ENCODE results near the gene SERPINA1.

DNA sequence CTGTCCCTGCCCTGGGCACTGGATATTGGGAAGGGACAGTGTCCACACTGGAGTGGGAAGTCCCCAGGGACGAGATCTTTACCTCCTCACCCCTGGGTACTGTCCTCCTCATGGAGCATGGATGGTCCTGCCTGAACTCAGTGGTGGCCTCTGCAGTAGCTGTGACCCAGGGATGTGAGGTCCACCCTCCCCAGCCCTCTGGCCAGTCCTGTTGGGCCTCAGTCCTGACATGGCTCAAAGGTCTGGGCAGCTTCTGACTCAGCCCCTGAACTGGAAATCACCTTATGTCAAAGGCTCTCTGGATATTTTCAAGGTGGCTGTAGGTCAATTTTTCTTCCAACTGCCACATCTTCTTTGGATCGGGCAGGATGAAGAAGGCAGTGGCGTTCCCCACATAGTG lies 24.4 kb downstream of the SERPINA1 start:
- TF ChIP-seq, protein P1, sequence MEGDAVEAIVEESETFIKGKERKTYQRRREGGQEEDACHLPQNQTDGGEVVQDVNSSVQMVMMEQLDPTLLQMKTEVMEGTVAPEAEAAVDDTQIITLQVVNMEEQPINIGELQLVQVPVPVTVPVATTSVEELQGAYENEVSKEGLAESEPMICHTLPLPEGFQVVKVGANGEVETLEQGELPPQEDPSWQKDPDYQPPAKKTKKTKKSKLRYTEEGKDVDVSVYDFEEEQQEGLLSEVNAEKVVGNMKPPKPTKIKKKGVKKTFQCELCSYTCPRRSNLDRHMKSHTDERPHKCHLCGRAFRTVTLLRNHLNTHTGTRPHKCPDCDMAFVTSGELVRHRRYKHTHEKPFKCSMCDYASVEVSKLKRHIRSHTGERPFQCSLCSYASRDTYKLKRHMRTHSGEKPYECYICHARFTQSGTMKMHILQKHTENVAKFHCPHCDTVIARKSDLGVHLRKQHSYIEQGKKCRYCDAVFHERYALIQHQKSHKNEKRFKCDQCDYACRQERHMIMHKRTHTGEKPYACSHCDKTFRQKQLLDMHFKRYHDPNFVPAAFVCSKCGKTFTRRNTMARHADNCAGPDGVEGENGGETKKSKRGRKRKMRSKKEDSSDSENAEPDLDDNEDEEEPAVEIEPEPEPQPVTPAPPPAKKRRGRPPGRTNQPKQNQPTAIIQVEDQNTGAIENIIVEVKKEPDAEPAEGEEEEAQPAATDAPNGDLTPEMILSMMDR (conservative IDR thresholded peaks at IDR 0.05) = no peak
- no peak for TF ChIP-seq EZH2 (IDR thresholded peaks at IDR 0.05; ENCODE audit: low read depth)

All from PC-9 (cell line).